ENCODE results near the gene ITIH5.

Gene ITIH5

DNA sequence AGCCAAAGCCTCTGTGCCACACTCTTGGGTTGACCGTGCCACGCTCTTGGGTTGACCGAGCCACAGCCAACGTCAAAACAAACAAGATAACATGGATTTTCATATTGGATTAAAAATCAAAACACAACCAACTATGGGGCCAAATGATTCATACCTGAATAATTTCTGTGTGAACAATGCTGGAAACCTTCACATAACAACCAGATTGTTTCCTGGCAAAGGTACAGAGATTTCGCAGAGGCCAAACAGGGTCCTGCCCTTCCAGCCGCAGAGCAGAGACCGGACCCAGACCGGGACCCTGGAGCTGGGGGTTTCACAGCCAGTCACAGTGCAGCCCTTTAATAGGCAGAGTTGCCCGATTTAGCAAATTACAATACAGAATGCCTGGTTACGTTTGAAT is 40.5 kb downstream of the ITIH5 start:
- DNase-seq (ENCODE audit: low spot score): no peak

- no peak for DNase-seq (ENCODE audit: low spot score)
Measured at GRCh38 chr10:7625836-7626235, 40.9 kb downstream of the ITIH5 start.

DNA sequence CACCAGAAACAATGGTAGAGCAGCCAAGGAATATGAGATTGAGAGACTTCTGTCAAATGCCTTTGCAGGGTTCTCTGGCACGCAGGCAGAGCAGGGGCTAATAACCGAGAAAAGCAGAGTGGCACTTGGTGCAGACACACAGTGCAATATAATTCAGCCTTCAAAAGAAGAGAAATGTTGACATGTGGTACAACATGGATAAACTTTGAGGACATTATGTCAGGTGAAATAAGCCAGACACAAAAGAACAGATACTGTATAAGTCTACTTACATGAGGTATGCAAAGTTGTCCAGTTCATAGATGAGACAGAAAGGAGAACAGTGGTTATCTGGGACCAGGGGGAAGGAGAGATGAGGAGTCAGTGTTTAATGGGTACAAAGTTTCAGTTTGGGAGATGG is 41.8 kb downstream of the ITIH5 start:
- no peak for DNase-seq (ENCODE audit: low spot score)

- no peak for DNase-seq (ENCODE audit: low spot score)
Measured at GRCh38 chr10:7622969-7623368, 43.8 kb downstream of the ITIH5 start.

GRCh38 chr10:7618461-7618860 is 48.3 kb downstream of the ITIH5 start:
- no peak for DNase-seq (ENCODE audit: low spot score)

GRCh38 chr10:7611909-7612308 is 54.9 kb downstream of the ITIH5 start:
- no peak for DNase-seq (ENCODE audit: low spot score)

- DNase-seq (ENCODE audit: low spot score): peak; percentile 84
Measured at GRCh38 chr10:7610651-7611389, 55.9 kb downstream of the ITIH5 start.

DNA sequence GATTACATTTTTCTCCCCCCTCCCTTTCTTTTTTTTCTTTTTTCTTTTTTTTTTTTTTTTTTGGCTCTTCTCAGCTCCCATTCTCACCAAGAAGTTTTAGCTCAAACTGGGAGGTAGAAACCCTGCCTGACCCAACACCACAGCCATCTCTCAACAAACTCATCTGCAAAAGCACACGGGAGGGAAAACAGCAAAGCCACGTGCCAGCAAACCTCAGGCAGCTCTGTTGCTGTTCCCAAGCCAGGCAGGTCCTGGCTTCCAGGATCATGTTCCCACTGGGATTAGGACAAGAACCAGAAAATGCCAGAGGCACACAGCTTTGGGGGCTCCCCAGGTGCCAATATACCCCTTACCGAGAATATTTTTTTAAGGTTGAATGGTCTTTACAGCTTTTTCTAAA is 56.7 kb downstream of the ITIH5 start:
- DNase-seq (ENCODE audit: low spot score): no peak

DNA sequence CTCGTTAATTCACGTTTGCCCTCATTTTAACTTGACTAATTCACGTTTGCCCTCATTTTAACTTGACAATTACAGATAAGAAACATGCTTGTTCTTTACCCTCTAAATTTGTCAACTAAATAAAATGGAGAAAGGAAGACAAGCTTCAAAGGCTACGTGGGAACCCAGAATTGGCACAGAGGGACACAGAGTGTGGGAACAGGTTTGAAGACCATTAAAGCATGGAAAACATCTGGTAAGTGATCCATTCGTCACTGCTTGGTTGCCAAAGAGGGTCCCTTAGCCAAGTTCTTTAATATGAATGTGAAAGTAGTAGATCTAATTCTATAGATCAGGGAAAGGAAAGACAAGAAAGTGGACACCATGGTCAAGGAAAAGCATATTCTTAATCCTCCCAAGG is 57.2 kb downstream of the ITIH5 start:
- no peak for DNase-seq (ENCODE audit: low spot score)

DNA sequence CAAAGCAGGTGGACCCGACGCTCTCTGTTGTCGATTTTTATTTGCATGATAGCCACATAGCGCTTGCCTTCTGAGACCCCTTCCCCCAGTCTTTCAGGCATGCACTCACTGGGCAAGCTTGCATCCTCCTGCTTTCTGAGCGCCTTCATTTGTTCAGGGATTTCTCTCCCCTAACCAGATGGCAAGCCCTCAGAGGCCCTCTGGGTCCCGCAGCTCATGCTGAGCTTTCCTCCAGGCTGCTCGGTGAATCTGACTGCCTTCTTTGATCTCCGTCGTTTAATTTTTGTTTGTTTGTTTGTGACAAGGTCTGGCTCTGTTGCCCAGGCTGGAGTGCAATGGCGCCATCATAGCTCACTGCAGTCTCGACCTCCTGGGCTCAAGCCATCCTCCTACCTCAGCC is 58.8 kb downstream of the ITIH5 start:
- DNase-seq (ENCODE audit: low spot score): no peak

- no peak for DNase-seq (ENCODE audit: low spot score)
Measured at GRCh38 chr10:7606951-7607404, 59.8 kb downstream of the ITIH5 start.

GRCh38 chr10:7605565-7606295 is 61.0 kb downstream of the ITIH5 start:
- no peak for DNase-seq (ENCODE audit: low spot score)

DNA sequence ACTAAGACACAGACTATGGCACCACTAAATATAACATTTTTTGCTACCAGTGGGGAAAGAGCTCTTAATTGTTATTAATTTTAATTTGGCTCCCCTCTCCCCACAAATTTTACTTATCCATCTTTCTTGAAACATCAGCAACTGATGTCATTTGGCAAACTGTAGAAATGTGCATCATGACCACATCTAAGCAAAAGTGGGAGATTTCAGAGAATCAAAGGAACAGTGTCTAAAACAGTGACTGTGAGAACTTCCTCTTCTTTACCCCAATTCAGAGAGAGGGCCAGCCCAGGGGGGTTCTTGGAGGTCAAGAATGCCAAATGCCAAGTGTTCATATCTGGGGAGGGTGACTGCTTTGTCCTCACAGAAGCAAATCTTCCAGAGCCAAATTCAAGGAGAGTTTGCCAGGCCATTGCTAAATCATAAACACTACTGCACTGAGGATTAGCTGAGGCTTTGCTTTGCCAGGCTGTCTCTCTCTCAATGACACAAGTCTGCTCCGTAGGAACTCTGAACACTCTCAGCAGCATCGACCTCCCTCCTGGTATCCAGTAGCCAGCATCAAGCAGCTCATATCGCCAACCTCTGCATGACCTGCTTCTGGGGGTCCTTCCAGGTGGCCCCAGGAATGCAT is 65.6 kb downstream of the ITIH5 start:
- DNase-seq (ENCODE audit: low spot score): no peak

- DNase-seq (ENCODE audit: low spot score): no peak
Measured at GRCh38 chr10:7598771-7599170, 68.0 kb downstream of the ITIH5 start.

DNA sequence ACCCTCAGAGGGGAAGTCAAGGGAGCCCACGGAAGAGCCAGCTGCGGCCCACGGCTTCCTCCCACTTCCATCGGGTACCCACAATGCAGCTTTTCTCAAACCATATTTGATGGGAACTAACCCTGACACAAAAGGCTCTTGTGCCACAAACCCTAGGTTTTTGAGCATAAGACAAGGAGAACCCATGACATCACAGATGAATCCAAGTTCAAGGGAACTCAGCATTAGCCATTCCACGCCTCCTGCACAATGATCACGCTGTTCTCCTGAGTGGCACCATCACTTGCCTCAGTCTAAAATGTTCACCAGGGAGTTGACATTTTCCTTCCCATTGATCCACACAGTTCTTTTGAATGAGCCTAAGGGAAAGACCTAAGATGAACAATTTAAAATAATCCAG is 70.4 kb downstream of the ITIH5 start:
- DNase-seq (ENCODE audit: low spot score): no peak

GRCh38 chr10:7593905-7594304 is 72.9 kb downstream of the ITIH5 start:
- DNase-seq (ENCODE audit: low spot score): no peak

- DNase-seq (ENCODE audit: low spot score): no peak
Measured at GRCh38 chr10:7593063-7593462, 73.7 kb downstream of the ITIH5 start.

DNA sequence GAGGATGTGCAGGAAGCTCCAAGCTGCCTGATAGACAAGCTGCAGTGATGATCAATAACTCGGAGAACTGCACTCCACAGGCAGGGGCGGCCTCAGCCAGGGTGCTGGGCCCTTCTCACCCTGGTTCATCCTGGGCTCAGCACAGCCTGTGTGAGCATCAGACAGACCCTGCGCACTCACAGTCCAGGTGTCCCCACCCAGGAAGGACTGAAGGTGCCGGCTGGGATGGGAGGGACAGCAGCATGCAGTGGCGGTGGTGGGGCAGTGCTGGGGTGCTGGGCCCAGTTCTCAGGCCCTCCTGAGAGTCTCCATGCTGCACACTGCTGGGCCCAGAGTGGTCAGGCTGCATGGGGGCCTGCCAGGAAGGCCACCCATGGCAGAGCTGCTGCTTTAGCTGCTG is 74.1 kb downstream of the ITIH5 start:
- DNase-seq (ENCODE audit: low spot score): no peak

GRCh38 chr10:7590271-7590670 is 76.5 kb downstream of the ITIH5 start:
- no peak for DNase-seq (ENCODE audit: low spot score)

GRCh38 chr10:7589748-7590147 is 77.0 kb downstream of the ITIH5 start:
- no peak for DNase-seq (ENCODE audit: low spot score)

- DNase-seq (ENCODE audit: low spot score): no peak
Measured at GRCh38 chr10:7587865-7588188, 78.9 kb downstream of the ITIH5 start.

GRCh38 chr10:7587168-7587864 is 79.5 kb downstream of the ITIH5 start:
- DNase-seq (ENCODE audit: low spot score): no peak

DNA sequence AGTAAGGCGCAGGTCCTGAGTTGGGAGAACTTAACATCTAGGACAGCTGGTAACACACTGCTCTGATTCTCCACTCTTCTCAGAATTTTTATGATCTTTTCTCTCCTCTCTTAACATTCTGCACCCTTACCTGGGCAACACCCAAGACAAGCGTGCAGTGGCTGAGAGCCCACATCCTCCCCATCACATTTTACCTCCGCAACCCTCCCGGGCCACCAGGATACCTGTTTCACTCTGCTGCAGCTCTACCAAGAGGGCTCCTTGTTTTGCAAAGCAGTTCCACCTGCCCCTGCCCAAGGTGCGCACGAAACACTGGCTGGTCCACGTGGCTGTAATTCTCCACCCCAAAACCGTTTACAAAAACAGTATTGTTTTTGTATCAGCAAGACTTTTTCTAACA is 81.5 kb downstream of the ITIH5 start:
- DNase-seq (ENCODE audit: low spot score): no peak

Data from left forelimb (tissue), 1 donor.